Spleen (tissue), 7 donors: Measurements from ENCODE around the gene ALDOA.

ENCODE experiments used
- POLR2A ChIP-seq, 3 donors: fragments of 450-650 bp; IDR thresholded peaks; one replicate each; pipeline ENCODE4 v1.5.1; 2017; ENCODE audit warnings: antibody characterized with exemption in 3 of 3, mild to moderate bottlenecking in 1 of 3
- POLR2AphosphoS5 ChIP-seq, 3 donors: sonication (generic); formaldehyde crosslinking; IDR thresholded peaks; one replicate each; pipeline ENCODE4 v1.5.1; 2017; ENCODE audit warnings: antibody characterized with exemption in 3 of 3
- TF ChIP-seq, protein P1 (sequence below), 11 experiments: fragments of 200-600 bp in 7 of 11; fragments of 450-650 bp in 4 of 11; sonication (generic) in 4 of 11; IDR thresholded peaks in 8 of 11; conservative IDR thresholded peaks in 3 of 11; 1 replicate in 7 of 11; 2 replicates in 4 of 11; pipeline versions ENCODE4 v1.4.0 to v1.8.0; 2016 to 2021; ENCODE audit warnings: antibody characterized with exemption in 11 of 11, inconsistent platforms in 4 of 11, mild to moderate bottlenecking in 1 of 11
- donor health status: DM: no; HTN: no; CAD: no; lungs with moderate emphysema.
- donor health status: DM: no; HTN: no; CAD: no.
- donor health status: DM: no; HTN: no; CAD: no.

DNA sequence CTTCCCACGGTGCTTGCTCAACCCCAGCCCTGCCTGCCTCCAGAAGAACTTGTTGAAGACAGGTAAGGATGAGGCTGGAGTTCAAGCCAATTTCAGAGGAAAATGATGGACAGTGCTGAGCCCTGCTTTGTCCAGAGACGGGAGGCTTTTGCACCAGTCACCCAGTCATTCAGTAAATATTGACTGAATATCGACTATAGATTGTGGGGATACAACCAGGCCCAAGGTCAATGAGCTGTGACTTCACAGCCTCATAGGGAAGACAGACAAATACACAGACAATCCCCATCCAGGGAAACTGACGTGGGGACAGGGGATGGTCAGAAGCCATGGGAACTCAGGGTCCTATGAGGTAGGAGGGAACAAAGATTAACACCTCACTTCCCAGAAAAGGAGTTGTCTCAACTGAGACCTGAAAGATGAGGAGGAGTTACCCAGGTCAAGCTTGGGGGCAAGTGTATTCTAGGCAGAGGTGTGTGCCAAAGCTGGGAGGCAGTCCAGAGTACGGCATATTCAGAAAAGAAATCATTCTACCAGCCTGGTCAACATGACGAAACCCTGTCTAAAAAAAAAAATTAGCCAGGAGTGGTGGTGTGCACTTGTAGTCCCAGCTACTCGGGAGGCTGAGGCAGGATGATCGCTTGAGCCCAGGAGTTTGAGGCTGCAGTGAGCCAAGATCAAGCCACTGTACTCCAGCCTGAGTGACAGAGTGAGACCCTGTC is 48.8 kb upstream of the ALDOA start:
- no peak for TF ChIP-seq POLR2A (IDR thresholded peaks at IDR 0.05)
- TF ChIP-seq, protein P1, sequence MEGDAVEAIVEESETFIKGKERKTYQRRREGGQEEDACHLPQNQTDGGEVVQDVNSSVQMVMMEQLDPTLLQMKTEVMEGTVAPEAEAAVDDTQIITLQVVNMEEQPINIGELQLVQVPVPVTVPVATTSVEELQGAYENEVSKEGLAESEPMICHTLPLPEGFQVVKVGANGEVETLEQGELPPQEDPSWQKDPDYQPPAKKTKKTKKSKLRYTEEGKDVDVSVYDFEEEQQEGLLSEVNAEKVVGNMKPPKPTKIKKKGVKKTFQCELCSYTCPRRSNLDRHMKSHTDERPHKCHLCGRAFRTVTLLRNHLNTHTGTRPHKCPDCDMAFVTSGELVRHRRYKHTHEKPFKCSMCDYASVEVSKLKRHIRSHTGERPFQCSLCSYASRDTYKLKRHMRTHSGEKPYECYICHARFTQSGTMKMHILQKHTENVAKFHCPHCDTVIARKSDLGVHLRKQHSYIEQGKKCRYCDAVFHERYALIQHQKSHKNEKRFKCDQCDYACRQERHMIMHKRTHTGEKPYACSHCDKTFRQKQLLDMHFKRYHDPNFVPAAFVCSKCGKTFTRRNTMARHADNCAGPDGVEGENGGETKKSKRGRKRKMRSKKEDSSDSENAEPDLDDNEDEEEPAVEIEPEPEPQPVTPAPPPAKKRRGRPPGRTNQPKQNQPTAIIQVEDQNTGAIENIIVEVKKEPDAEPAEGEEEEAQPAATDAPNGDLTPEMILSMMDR (IDR thresholded peaks at IDR 0.05 in 8 of 11, conservative IDR thresholded peaks at IDR 0.05 in 3 of 11): no peak
- no peak for TF ChIP-seq POLR2AphosphoS5 (IDR thresholded peaks at IDR 0.05)
